ENCODE measurements around the gene NECTIN2. TPM values are rescaled to one million over a fixed set of nuclear protein-coding genes. Genes with fewer than 3 reads are reported as not detected.
A peak's percentile ranks its signal among the peaks of the same experiment; 100 is the strongest.

Gene NECTIN2
- total and polyA plus RNA-seq, 7 donors, result 9.0 to 32.9 (median 18.1) TPM

GRCh38 chr19:44889830-44890365 lies 43.8 kb downstream of the NECTIN2 start:
- H3K36me3 ChIP-seq (ENCODE audit: insufficient read depth in 1 of 2, low read depth in 1 of 2), result peaks cover 4 to 26% of the 10 kb centered on the region in 2 donors
- 51 to 54% (median 53%) methylated on average over 17 of the region's 17 CpGs for WGBS, 3 donors

GRCh38 chr19:44890366-44891015 lies 44.4 kb downstream of the NECTIN2 start:
- peak overlapping the region; percentile 94 for H3K27ac ChIP-seq
- intact Hi-C loops (cut with DNase I), result no loop called here
- ATAC-seq, result peak; percentile 89 to 92 (median 90)
- H3K4me3 ChIP-seq, result peak overlapping the region; percentile 71
- H3K27me3 ChIP-seq (ENCODE audit: insufficient read depth in 3 of 3, low read length in 2 of 3), result no peaks in the 10 kb centered on the region
- no peak for DNase-seq
- 0% methylated on average over 39 to 40 of the region's 40 CpGs for WGBS, 3 donors
- no peaks in the 10 kb centered on the region for H3K9me3 ChIP-seq
- peaks cover 21% of the 10 kb centered on the region for H3K4me1 ChIP-seq
- no peak for TF ChIP-seq CTCF (IDR thresholded peaks at IDR 0.05)
- peaks cover 7 to 32% of the 10 kb centered on the region in 2 donors for H3K36me3 ChIP-seq (ENCODE audit: insufficient read depth in 1 of 2, low read depth in 1 of 2)

More at GRCh38 chr19:44889830-44890365, 43.8 kb downstream of the NECTIN2 start:
- TF ChIP-seq CTCF (IDR thresholded peaks at IDR 0.05), result no peak
- ATAC-seq (no peak), DNase-seq (no peak)
- intact Hi-C loops (cut with DNase I), result no loop called here
- H3K9me3 ChIP-seq, result no peaks in the 10 kb centered on the region
- peak overlapping the region; percentile 94 for H3K27ac ChIP-seq
- H3K4me3 ChIP-seq, result peak overlapping the region; percentile 71
- peaks cover 21% of the 10 kb centered on the region for H3K4me1 ChIP-seq
- H3K27me3 ChIP-seq (ENCODE audit: insufficient read depth in 3 of 3, low read length in 2 of 3), result no peaks in the 10 kb centered on the region

- TF ChIP-seq CTCF (IDR thresholded peaks at IDR 0.05), result peak; percentile 10
- no peak for ATAC-seq
Measured at GRCh38 chr19:44891016-44891882, 45.2 kb downstream of the NECTIN2 start, which contains the start of gene TOMM40. Gene TOMM40 (plus strand): TSS chr19:44891254. CDS start chr19:44891416, 162 bp downstream.

GRCh38 chr19:44892932-44893331 lies 46.8 kb downstream of the NECTIN2 start:
- Histone ChIP-seq H3K27me3 (ENCODE audit: insufficient read depth in 3 of 3, low read length in 2 of 3) (no peaks in the 10 kb centered on the region), H3K36me3 (ENCODE audit: insufficient read depth in 1 of 2, low read depth in 1 of 2) (peaks cover 7 to 56% of the 10 kb centered on the region in 2 donors), H3K9me3 (no peaks in the 10 kb centered on the region), H3K4me1 (peaks cover 21% of the 10 kb centered on the region), H3K4me3 (no peak overlapping the region), H3K27ac (no peak overlapping the region)
- ATAC-seq, result no peak
- DNase-seq, result no peak
- no peak for TF ChIP-seq CTCF (IDR thresholded peaks at IDR 0.05)
- intact Hi-C loops (cut with DNase I), result no loop called here
- 84 to 94% (median 84%) methylated on average over 7 of the region's 7 CpGs for WGBS, 3 donors

More at GRCh38 chr19:44891016-44891882, 45.2 kb downstream of the NECTIN2 start, which contains the start of gene TOMM40:
- Histone ChIP-seq H3K4me1 (peaks cover 21% of the 10 kb centered on the region), H3K9me3 (no peaks in the 10 kb centered on the region), H3K27me3 (ENCODE audit: insufficient read depth in 3 of 3, low read length in 2 of 3) (no peaks in the 10 kb centered on the region), H3K36me3 (ENCODE audit: insufficient read depth in 1 of 2, low read depth in 1 of 2) (peaks cover 7 to 39% of the 10 kb centered on the region in 2 donors), H3K27ac (peak within 1 kb of the TSS; percentile 94), H3K4me3 (peak within 1 kb of the TSS; percentile 72)
- peak; percentile 100 for DNase-seq
- 0% methylated on average over 57 to 81 of the region's 81 CpGs for WGBS, 3 donors
- intact Hi-C loops (cut with DNase I), result no loop called here
